KOPT-K1 (cell line): Measurements from ENCODE around the gene BMX.

Source experiments
- H3K27ac ChIP-seq: fragments of 200-600 bp; sonication (generic); 2 replicates; pipeline ENCODE4 v1.5.1; 2016; ENCODE audit warnings: antibody characterized with exemption, mild to moderate bottlenecking, low read depth, low read length; ENCODE audit not compliant: poor library complexity, severe bottlenecking
- H3K36me3 ChIP-seq: fragments of 200-600 bp; sonication (generic); 2 replicates; pipeline ENCODE4 v1.5.1; 2017; ENCODE audit warnings: antibody characterized with exemption, mild to moderate bottlenecking, low read length, moderate library complexity; ENCODE audit not compliant: insufficient read depth
- H3K9me3 ChIP-seq: fragments of 200-600 bp; sonication (generic); 2 replicates; pipeline ENCODE4 v1.5.1; 2017; ENCODE audit warnings: antibody characterized with exemption, low read length, mild to moderate bottlenecking; ENCODE audit not compliant: insufficient read depth, poor library complexity, severe bottlenecking

Gene BMX

DNA sequence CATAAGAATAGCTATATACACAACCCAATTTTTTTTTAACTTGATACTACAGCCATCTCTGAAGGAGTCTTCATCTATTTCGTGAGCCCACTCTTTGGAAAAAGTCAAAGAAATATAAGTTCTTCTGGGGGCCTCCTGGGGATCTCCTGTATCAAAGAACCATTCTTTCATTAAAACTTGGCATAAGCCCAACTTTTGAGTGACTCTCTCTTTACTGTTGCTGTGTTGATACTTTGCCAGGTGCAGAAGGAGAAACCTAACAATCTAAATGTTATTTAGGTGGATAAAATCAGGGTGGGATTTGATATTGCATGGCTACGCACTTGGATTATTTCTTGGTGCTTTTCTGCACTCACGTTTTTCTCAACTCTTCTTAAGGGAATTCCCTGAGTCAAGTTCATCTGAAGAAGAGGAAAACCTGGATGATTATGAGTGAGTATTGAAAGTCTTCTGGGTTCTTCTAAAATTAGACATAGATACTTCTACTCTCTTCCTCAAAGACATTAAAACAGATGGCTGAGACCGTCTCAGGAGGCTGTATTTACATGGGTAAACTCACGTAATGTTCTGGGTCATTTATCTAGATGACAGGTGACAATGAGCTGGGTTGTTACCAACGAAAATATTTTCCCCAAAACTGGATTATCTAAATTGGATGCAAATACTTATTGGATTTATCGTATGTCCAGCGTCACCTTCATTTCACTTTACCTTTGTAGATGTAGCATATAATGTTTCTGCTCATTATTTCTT, 25.2 kb downstream of the BMX start:
- Histone ChIP-seq H3K36me3 (no peaks in the 10 kb centered on the region), H3K27ac (no peak overlapping the region), H3K9me3 (no peaks in the 10 kb centered on the region)

DNA sequence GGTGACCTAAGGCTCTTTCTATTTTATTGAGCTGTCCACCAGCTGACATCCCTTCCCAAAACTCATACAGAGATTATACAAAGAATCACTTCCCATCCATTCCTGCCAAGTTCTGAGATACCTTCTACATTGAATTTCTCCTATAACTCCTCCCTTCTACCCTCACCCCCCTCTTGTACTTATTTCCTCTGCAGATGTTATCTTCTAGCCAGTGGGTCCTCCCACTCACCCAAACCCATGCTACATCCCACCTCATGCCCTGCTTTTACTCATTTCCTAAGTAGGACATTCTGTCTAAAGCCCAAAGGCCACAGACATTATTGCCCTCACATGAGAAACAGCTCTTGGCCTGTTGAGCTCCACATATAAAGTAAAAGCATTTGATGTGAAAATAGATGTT, 28.6 kb downstream of the BMX start:
- no peaks in the 10 kb centered on the region for H3K9me3 ChIP-seq
- H3K27ac ChIP-seq = no peak overlapping the region
- H3K36me3 ChIP-seq = no peaks in the 10 kb centered on the region

DNA sequence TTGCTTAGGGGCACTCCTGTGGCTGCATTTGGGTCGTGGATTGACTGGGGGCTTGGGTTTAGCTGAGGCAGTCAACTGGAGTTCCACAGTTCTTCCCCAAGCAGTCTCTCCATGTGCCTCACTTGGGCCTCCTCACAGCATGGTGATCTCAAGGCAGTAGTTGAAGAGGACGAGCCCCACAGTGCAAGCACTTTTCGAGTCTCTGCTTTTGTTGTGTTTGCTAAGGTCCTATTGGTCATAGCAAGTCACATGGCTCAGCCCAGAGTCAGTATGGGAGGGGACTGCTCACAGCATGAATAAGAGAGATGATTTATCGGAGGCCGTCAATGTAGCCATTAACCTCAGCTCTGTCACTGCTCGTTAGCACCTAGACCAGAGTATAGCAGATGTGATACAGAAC, 29.7 kb downstream of the BMX start:
- Histone ChIP-seq H3K36me3 (no peaks in the 10 kb centered on the region), H3K27ac (no peak overlapping the region)

DNA sequence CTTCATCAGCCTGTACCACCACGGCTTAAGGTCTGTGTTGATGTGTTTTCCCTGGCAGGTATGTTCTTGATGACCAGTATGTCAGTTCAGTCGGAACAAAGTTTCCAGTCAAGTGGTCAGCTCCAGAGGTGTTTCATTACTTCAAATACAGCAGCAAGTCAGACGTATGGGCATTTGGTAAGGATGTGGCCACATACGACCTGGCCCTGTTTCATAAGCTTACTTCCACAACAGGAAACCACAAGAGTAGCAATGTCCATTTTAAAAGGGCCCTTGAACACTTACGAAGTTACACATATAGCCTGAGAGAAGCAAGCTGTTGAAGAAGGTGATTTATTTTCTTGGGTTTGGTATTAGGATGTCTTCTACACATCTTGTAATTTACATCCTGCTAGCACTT, 46.1 kb downstream of the BMX start:
- no peaks in the 10 kb centered on the region for H3K9me3 ChIP-seq
- H3K27ac ChIP-seq = no peak overlapping the region
- H3K36me3 ChIP-seq = no peaks in the 10 kb centered on the region

More for the DNA sequence above, 29.7 kb downstream of the BMX start:
- H3K9me3 ChIP-seq = no peaks in the 10 kb centered on the region

DNA sequence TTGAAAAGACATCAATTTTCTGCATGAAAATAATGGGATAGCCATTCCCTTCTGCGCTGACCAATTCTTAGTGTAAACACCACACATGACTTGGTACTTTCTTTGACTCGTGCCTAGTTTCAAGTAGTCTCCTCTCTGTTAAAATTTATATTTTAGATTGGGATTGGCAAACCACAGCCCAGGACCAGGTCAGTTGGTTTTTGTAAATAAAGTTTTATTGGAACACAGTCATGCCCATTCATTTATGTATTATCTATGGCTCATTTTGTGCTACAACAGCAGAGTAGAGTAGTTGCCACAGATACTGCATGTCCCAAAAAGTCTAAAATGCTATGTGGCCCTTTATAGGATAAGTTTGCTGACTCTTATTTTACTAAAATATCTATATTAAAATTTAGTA, 46.7 kb downstream of the BMX start:
- no peaks in the 10 kb centered on the region for H3K36me3 ChIP-seq
- H3K27ac ChIP-seq = no peak overlapping the region
- no peaks in the 10 kb centered on the region for H3K9me3 ChIP-seq

DNA sequence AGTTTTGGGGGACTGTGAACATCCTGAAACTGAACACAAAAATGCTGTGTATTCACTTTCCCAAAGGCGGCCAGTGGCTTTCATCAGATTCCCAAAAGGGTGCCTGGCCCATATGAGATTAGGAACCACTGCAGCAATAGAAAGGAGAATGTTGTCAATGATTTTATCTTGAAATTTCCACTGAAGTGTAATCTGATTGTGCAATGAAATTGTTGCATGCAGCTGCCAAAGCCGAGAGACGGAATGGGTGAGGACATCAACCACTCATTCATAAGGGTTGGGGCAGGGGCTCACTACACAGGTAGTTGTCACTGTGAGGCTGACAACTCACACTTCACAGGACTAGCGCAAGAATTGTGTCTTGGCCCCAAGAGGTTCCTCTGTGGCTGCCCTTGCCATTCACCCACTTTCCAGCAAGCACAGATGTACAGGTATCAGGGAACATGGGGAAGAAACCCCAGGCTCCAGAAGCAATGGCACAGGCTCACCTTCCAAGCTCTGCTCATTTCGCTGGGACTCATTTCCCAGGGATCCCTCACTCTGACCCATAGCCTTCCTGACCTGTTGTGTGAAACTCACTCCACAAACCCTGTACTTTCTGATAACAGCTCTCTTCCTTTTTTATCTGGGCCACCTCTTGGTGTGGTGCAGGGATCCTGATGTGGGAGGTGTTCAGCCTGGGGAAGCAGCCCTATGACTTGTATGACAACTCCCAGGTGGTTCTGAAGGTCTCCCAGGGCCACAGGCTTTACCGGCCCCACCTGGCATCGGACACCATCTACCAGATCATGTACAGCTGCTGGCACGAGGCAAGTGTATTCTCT, 48.8 kb downstream of the BMX start:
- H3K9me3 ChIP-seq = no peaks in the 10 kb centered on the region
- no peaks in the 10 kb centered on the region for H3K36me3 ChIP-seq
- no peak overlapping the region for H3K27ac ChIP-seq

DNA sequence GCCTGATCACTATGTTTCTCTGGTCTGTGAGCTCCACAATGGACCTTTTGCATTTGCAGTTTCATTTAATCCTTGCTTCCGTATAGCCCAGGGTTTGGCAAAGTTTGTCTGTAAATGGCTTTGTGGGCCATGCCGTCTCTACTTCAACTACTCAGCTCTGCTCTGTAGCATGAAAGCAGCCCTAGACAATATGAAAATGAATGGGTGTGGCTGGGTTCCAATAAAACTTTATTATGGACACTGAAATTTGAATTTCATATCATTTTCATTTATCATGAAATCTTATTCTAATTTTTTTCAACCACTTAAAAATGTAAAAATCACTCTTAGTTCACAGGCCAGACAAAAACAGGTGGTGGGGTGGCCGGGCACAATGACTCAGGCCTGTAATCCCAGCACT, 58.6 kb downstream of the BMX start:
- Histone ChIP-seq H3K27ac (no peak overlapping the region), H3K9me3 (no peaks in the 10 kb centered on the region), H3K36me3 (no peaks in the 10 kb centered on the region)

DNA sequence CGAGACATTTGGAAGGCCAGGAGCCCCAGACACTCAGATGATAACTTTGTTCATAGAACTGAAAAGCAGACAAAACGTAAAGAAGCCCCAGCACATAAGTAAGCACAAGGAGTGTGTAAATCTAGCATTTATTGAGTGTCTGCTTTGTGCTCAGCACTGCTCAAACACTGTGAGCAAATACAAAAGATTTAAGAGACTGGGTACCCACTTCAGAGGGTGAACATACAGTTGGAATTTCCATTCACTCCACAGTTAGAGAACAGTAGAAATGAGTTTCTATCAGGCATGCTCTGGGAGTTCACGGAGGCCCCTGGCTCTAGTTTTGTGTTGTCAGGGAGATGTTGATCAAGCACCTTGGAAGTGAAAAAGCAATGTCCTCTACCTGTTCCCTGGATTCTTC, 60.3 kb downstream of the BMX start:
- no peaks in the 10 kb centered on the region for H3K36me3 ChIP-seq
- no peak overlapping the region for H3K27ac ChIP-seq
- no peaks in the 10 kb centered on the region for H3K9me3 ChIP-seq

DNA sequence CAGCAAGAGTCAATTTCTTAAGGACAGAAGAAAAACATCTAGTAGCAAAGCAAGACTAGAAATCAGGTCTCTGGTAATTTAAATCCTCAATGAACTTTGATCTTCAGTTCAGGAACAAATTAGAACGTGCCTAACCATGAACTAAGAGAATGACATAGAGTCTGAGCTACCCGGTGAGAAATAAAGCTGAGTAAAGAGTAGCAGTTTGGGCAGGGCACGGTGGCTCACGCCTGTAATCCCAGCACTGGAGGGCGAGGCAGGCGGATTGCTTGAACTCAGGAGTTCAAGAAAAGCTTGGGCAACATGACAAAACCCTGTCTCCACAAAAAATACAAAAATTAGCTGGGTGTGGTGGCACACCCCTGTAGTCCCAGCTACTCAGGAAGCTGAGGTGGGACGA, 62.4 kb downstream of the BMX start:
- H3K36me3 ChIP-seq = no peaks in the 10 kb centered on the region
- H3K27ac ChIP-seq = no peak overlapping the region

DNA sequence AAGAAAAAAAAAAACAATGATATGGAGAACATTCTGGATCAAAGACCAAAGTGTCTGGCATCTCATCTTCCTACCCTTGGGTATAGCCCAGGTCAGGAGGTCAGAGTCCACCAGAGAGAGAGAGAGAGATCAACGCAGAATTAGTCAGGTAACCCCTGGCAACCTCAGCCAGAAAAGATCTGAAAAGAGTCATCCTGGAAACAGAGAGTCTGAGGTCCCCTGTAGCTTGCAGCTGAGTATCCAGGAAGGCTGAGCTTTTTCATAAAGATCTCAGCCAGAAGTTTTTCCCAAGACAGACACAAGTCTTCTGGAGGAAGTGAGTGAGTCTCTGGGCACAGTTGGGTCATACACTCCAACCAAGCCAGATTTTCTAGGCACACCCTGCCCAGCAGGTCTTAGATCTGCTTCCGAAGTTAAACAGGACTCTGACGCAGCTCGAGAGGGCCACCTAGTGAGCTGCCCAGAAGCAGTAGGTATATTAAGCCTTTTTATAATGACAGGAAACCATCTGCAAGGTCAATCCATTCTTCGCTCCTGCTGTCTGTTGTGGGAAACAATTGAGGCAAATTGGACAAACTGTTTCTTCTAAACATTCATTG, 64.5 kb downstream of the BMX start:
- no peak overlapping the region for H3K27ac ChIP-seq
- H3K9me3 ChIP-seq = no peaks in the 10 kb centered on the region
- no peaks in the 10 kb centered on the region for H3K36me3 ChIP-seq

More for the DNA sequence above, 62.4 kb downstream of the BMX start:
- no peaks in the 10 kb centered on the region for H3K9me3 ChIP-seq

DNA sequence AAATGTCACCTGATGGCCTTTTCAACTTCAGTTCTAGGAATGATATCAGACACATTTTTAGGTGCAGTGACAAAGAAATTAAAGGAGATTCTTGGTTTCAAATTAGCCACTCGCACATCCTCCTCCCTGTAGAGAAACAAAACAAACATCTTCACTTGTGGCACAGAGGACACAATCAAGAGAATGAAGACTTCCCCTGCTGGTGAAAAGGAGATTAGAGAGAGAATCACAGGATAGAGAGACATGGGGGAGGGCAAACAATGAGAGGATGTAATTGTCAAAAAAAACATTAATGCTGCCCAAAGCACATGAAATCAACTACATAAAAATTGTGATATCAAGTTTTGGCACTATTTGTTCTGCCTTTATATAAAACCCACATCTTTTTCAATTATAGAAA, 65.6 kb downstream of the BMX start:
- H3K27ac ChIP-seq = no peak overlapping the region
- H3K9me3 ChIP-seq = no peaks in the 10 kb centered on the region
- H3K36me3 ChIP-seq = no peaks in the 10 kb centered on the region

DNA sequence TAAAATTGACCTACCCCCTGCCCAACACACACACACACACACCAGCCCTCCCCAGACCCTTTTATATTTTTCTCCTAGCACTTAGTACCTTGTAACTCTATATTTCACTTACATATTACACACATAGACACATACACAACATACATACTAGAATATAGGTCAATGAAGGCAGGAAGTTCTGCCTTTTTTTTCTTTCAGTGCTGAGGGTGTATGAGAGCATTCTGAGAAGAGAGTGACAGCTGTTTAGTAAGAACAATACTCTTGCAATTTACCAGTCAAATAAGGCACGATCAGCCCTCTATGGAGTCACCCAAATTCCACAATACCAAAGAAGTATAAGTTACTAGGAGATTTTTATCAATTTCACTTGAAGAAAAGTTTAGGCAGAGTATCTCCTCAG, 66.7 kb downstream of the BMX start:
- H3K27ac ChIP-seq = no peak overlapping the region
- no peaks in the 10 kb centered on the region for H3K36me3 ChIP-seq

DNA sequence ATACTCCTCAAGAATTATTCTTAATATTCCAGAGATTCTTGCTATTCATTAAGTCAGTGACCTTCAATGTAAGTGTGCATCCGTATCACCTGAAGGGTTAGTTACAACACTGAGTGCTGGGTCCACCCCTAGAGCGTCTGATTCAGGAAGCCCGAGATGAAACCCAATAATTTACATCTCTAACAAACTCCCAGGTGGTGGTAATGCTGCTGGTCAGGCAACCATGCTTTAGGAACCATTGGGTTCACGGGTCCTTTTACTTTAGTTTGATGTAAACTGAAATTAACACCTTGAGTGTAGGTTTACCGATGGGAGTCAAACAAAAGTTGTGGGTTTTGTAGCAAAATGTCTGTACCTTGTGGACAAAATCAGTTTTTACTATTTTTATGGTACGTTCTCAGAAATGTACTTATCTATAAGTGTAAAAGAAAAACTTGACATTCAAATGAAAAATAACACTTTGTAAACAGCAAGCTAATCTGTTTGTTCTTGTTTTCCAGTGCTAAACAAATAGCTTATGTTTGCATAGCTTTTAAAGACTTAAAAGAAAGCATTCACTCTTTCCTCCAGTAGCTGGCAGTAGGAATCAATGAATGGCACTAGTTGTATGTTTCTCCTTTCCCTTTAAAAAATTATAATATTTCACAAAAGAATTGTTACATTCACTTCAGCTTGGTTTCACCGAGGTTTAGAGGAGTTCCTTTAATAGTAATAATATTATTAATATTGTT, 67.4 kb downstream of the BMX start:
- no peaks in the 10 kb centered on the region for H3K36me3 ChIP-seq
- no peak overlapping the region for H3K27ac ChIP-seq
- no peaks in the 10 kb centered on the region for H3K9me3 ChIP-seq

More for the DNA sequence above, 66.7 kb downstream of the BMX start:
- H3K9me3 ChIP-seq = no peaks in the 10 kb centered on the region

DNA sequence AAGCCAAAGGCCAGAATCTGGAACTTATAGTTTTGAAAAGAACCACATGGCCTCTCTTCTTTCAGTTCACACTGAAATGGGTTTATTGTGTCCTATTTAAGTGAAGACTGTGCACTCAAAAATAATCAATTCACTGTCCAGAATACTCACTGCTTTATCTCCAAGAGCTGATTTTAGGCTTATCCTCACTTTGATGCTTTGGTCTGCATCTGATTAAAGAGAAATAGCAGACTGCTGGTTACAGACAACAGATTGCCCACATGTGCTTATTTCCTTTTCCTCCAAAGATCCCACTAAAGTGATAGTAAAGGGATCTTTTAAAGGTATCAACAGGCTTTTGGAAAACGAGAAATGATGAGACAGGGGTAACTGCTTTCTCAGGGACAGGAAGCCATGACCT, 69.5 kb downstream of the BMX start:
- Histone ChIP-seq H3K27ac (no peak overlapping the region), H3K9me3 (no peaks in the 10 kb centered on the region), H3K36me3 (no peaks in the 10 kb centered on the region)

DNA sequence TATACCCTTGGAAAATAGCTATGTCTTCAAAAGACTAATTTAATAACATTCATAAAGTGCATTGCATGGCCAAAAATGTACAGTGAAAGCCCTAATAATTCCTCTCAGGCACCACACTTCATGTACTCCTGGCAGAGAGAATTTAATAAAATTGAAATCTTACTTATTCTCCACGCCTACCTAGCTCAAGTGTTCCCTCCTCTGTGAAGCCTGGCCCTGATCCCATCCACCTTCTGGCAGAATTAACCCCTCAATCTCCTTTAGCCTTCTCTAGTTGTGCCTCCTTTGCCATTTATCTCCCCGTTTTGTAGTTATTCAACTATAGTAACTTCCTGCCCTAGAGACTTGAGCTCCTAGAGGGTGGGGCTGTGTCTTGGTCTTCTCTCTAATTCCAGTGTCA, 73.4 kb downstream of the BMX start:
- no peaks in the 10 kb centered on the region for H3K9me3 ChIP-seq
- no peak overlapping the region for H3K27ac ChIP-seq
- H3K36me3 ChIP-seq = no peaks in the 10 kb centered on the region
